ENCODE data around the gene TCAP.
"Not testable (repeated sequence)": the region's sequence is repeated elsewhere in the genome, so short reads cannot be mapped to it uniquely, and the experiment has no call there.

The TCAP gene

GRCh38 chr17:39709998-39710964 is 45.1 kb downstream of the TCAP start:
- DNase-seq, result no peak

- not testable (repeated sequence) for DNase-seq
Measured at GRCh38 chr17:39711071-39711470, 45.9 kb downstream of the TCAP start.

- no peak for DNase-seq
Measured at GRCh38 chr17:39711851-39712250, 46.7 kb downstream of the TCAP start.

GRCh38 chr17:39714234-39714633 is 49.1 kb downstream of the TCAP start:
- DNase-seq, result no peak

- DNase-seq, result no peak
Measured at GRCh38 chr17:39715375-39716072, 50.4 kb downstream of the TCAP start.

Data from NCI-H1436 (cell line).